Measurements from ENCODE around the gene NPB.
A peak's percentile ranks its signal among the peaks of the same experiment; 100 is the strongest.

NPB gene

DNA sequence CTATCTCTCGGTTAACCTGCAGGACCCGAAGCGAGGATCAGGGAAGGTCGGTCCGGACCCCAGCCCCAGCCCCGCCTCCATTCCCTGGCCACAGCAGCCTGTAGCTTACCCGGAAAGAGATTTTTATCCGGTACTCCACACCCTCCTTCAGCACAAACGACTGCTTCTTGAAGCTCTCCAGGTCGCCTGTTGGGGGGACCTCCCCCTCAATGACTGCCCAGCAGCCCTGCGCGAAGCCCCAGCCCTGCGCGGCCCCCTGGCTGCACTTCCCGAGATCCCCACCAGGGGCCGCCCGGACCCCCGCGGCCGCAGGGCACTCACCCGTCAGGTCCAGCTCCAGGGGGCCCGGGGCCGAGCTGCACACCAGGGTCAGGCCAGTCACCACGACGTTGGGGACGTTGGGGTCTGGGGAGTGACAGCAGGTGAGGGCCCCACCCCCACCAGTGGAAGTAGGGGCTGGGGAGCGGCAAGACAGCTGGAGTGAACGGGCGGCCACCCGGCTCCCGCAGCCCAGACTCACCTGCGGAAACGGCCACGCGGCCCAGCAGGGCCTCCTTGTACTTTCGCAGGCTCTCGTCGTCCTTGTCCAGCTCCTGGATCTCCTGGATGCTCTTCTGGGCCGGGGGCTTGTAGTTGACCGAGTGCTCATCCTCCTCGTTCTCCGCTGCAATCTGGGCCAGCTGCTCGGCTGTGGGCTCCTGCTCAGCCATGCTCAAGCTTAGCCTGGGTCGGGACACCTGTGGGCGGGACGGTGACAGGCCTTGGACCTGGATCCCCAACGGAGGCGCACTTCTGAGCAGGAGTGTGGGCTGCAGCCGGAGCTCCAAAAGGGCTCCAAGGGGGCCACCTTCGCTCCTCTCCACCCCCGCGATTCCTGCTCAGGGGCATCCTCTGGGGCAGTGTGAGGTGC, 32.6 kb upstream of the NPB start:
- DNase-seq = peak; percentile 77

DNA sequence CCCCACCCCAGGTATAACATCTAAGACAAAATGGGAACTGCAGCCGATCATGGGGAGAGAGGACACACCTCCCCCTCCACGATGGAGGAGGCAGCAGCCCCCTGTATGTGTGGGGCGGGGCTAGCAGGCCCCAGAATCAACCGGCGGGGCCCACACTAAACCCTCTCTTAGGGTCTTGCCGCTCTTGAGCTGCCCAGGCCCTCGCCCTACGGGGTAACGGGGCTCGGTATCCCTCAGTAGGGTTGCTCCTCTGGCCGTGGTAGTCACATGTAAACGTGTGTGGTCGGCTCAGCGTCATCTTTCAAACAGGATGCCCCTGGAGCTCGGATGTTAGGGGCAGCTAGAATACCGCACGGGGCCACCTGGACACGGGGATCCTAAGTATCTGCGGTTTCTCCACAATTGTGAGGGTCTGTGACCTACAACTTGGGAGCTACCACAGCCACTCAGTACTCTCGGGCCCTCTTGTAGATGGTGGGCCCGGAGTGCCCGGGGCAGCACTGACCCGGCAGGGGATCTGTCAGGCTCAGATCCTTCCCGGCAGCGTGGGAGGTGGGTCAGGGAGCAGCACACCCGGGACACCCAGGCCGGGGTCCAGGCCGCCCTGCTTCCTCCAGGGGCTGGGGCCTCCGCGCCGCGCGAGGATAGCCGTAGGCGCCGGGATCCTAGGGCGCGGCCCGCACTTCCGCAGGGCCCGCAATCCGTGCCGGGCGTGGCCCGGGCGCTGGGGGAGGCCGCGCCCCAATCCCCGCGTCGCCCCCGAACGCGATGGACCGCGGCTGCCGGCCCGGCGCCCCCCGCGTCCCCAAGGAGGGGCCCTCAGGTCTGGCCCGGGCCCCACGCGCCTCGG, 31.7 kb upstream of the NPB start:
- DNase-seq = peak; percentile 69

DNA sequence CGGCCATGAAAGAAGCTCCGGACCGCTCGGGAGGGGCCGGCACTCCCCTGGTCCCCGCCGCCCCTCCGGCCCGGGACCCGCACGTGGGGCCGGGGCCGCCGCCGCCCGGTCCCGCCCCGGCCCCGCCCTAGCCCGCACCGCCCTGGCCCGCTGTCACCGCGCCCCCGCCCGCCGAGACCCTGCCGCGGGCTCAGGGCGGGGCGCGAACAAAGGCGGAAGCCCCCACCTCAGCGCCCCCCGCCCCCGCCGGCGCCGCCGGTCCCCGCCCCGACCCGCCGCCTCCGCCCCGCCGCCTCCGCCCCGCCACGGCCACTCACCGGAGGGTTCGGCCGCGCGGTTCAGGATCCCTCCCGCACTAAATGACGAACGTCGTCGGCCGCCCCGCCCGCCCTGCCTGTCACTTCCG, 31.1 kb upstream of the NPB start, which contains the start of gene ARHGDIA:
ARHGDIA (minus strand) TSS at position 357 of the 406 bp plus-strand sequence. CDS start 1,407 bp downstream, outside the sequence.
- no peak for DNase-seq

GRCh38 chr17:81871387-81872230, 30.4 kb upstream of the NPB start:
- DNase-seq = peak; percentile 94

DNA sequence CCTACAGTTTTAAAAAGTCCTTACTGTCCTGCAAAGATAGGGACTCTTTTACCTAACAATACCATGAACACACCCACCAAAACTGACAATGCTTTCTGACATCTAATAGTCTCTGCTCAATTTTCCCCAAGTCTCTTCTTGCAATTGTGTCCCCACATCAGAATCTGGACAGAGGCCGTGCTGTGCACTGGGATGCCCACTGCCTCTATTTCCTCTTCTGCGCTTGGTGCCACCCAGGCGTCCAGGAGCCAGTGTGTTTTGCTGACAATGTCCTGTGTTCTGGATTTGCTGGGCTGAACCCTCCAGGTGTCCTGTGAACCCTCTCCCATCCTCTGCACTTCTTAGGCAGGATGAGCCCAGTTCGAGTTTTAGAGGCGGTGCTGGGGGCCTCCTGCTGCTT, 24.5 kb upstream of the NPB start:
- no peak for DNase-seq

GRCh38 chr17:81878294-81878693, 23.7 kb upstream of the NPB start:
- DNase-seq = no peak

DNA sequence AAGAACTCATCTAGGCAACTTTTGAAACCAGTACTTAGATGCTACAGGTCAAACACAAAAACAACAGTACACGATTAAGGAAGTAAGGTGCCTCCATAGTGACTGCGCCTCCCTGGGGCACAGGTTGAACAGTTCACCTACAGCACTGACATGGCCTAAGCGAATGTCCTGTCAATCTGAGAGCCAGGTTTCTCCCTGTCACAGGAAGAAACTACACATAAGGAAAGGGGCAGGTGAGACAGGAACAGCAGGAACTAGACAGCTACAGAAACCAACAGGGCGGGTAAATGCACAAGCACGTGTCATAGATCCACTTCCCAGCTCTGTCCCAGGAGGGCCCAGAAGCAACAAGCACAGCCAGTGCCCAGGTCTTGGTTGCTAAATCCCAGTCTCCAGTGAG, 22.9 kb upstream of the NPB start:
- no peak for DNase-seq

DNA sequence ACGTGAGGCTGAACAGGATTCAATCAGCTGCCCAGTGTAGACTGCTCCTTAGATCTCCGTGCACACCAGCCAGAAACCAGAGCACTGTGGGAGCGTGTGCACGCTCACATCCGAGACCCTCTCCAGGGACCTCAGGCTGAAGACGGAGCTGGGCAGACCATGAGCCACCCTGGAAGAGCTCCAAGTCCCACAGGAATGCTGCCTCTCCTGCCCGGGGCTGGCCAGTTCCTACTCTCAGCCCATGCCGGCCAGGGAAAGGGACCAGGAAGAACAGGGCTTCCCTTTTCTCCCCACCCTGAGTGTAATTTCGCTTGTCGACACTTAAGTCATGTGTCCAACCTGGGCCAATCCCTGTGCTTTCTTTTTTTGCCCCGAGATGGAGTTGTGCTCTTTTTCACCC, 17.5 kb upstream of the NPB start:
- no peak for DNase-seq

GRCh38 chr17:81884968-81885367, 17.1 kb upstream of the NPB start:
- DNase-seq = no peak

- no peak for DNase-seq
Measured at GRCh38 chr17:81885454-81885853, 16.6 kb upstream of the NPB start.

GRCh38 chr17:81885869-81886548, 16.0 kb upstream of the NPB start:
- no peak for DNase-seq

DNA sequence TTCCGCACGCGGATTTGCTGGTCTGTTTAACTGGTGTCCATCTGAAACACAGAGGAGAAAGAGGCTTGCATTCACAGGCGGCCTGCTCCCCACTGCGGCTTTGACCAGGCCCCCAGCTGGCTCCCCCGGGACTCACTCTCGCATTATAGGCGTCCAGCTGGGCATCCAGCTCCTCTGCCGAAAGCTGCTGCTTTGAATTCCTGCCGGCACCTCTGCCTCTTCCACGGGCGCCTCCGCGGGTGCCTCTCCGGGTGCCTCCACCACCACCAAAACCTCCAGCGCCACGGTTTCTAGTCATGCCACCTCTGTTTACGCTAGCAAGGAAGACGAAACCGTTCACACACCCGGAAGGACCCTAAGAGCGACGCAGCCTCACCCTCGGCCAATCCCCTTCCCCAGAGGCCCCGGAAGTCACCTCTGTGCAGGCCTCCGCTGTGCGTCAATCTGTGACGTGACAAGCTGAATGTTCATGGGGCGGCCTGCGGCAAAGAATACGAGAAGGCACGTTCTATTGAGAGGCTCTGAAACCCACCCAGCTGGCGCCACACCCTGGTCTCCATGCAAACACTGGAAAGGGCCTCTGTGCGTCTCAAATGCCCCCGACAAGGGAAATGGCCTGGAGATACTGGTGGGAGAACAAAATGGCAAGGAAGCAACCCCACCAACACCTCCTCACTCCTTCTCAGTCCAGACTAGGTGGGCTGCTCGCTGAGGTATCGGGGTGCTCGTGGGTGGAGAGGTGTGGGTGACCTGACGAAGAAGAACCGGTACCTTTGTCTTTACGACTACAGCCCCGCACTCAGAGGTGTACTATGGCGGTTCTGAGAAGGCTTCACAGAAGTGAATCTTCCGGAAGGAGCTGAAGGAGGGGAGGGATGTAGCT, 13.7 kb upstream of the NPB start:
- no peak for DNase-seq

DNA sequence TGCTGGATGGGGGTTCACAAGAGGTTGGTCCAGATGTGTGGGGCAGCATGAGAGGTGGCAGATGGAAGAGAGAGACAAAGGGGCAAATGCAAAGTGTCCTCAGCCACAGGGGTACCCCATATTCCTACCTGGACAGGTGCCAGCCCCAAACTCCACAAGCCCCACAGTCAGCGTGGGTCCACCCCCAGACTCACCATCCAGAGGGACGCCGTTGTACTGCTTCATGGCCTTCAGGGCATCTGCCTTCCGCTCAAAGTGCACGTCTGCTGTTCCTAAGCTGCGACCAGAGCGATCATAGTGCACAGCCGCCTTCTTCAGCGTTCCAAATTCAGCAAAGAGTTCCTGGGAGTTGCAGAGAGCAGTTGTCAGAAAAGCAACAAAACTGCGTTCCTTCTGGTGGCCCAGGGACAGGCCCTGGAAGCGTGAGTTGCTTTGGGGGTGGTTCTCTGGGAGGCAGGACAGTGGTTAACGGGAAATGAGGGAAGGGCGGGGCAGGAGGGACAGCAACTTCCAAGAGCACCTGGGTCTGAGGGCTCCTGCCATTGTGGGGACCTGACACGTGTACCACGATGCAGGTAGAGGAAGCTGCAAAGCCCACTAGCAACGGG, 12.9 kb upstream of the NPB start:
- no peak for DNase-seq

- no peak for DNase-seq
Measured at GRCh38 chr17:81889602-81890001, 12.4 kb upstream of the NPB start.

- DNase-seq = no peak
Measured at GRCh38 chr17:81890447-81891302, 11.4 kb upstream of the NPB start.

GRCh38 chr17:81891303-81891552, 10.8 kb upstream of the NPB start:
- DNase-seq = no peak

DNA sequence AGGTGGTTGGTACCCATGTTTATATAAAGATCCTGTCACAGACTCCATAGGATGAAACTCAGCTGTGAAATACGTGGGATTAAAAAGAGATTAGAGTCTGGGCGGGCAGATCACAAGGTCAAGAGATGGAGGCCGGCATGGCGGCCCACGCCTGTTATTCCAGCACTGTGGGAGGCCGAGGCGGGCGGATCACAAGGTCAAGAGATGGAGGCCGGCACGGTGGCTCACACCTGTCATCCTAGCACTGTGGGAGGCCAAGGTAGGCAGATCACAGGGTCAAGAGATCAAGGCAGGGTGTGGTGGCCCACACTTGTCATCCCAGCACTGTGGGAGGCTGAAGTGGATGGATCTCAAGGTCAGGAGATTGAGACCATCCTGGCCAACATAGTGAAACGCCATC, 6.6 kb upstream of the NPB start:
- no peak for DNase-seq

GRCh38 chr17:81898029-81898866, 3.8 kb upstream of the NPB start:
- no peak for DNase-seq

GRCh38 chr17:81898885-81899284, 3.2 kb upstream of the NPB start:
- DNase-seq = no peak

All from right forelimb (tissue), 1 donor.